Effector CD4-positive, alpha-beta T cell (primary cell): ENCODE results near the gene GAB1.

ENCODE experiments used
- DNase-seq: peaks from one replicate; pipeline ENCODE4 v3.0.0-alpha.2; 2020

Gene GAB1

DNA sequence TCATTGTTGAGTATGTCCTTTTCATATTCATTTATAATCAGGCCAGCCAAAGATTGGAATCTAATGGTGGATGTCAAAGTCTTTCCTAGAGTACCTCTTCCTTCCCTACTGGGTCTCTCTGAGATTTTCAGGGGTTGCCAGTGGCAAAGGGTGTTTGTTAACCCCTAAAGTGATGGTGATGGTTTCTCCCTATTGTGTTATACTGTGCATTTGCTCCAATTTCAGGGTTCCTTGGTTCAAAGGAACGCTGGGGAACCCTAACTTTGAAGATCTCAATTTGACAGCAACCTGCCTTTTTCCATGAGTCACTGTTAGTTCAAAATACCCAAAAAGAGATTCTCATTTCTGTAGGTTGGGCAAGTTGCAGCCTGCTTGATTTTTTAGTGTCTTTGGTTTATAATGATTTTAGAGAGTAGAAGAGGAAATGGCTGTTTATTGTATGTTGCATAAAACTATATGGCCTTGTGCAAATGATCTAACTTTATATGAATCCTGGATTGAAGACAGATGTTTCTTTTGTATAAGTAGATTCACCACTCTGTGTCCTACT is 23.0 kb downstream of the GAB1 start:
- DNase-seq, result no peak

DNA sequence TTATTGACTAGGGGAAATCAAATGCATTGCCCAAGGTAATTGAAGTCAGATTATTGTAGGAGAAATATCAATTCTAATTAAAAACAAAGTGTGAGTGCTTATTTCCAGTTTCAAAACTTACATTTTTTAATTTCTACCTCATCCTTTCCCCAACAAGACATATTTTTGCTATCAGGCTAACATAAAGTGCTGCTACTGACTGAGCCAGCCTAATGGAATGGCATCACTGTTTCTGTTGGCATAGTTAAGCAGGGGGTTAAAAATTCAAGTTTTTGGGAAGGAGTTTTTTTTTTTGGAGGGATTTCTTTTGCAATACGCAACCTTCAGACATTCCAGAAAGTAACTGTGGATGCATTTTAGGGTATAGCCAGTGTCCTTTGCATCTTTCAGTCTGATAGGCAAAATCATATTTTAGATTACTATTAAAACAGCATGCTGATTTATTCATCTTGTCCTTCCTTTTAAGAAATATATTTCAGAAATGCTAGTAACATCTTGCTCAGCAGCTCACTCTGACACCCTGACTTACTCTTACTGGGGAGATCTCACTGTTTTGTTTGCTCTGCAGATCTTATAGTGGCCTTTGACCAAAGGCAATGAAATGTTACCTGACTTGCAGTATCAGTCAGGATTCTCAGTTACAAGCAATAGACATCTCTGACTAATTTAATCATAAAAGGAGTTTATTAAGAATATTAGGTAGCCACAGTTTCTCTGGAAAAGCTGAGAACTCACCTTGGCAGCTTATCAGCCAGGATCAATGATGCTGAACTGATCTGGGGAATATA is 24.4 kb downstream of the GAB1 start:
- DNase-seq, result no peak

- DNase-seq, result no peak
Observed at GRCh38 chr4:143362349-143363046, 25.8 kb downstream of the GAB1 start.

GRCh38 chr4:143363332-143363731 is 26.7 kb downstream of the GAB1 start:
- DNase-seq, result no peak

GRCh38 chr4:143364063-143364462 is 27.4 kb downstream of the GAB1 start:
- no peak for DNase-seq

GRCh38 chr4:143367863-143368262 is 31.2 kb downstream of the GAB1 start:
- no peak for DNase-seq

DNA sequence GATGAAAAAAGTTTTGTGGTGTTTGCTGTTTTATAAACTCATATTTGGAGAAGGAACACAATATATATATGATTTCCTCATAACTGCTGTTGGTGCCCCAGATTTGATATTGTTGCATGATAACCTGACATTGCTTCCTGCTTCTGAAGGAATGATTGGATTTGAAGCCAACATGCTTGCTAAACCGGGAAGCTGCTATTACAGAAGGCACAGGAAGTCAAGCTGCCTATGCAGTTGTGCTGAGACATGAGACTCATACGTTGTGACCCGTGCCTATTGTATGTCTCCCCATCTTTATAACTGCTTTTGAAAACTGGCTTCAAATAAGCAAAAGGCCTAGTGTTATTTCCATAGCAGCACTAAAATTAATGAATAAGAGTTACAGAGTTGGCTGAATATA is 32.9 kb downstream of the GAB1 start:
- no peak for DNase-seq

DNA sequence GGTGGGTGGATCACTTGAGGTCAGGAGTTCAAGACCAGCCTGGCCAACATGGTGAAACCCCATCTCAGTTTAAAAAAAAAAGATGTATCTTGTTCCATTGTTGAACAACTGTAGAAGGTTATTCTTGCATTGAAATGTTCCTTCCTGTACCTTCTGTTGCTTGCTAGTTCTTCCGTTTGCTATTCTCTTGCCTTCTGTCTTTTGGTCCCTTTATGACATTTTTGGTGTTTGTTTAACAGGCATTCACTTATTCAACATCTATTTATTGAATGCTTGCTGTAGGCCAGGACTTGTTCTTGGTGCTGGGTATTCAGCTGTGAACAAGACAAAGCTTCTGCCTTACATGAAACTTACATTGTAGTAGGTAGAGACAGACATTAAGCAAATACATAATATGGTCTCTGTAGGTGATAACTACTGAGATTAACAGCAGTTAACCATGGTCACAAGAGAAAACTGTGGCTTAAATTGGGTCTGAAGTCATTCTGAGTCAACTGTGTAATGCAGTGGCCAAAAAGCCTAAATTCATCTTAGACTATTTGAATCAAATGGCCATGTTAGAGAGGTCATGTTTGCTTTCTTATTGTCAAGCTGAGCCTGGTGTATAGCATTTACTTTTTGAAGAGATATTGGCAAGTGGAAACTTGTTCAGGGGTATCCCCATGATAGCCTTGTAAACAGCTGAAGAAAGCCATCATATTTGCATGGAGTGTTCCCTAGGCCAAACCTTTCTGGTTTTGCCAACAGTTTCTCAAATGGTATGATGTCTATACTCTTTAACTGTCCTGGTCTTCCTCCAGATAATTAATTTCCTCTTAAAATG is 35.6 kb downstream of the GAB1 start:
- DNase-seq, result no peak

- DNase-seq, result no peak
Observed at GRCh38 chr4:143374255-143374654, 37.6 kb downstream of the GAB1 start.

DNA sequence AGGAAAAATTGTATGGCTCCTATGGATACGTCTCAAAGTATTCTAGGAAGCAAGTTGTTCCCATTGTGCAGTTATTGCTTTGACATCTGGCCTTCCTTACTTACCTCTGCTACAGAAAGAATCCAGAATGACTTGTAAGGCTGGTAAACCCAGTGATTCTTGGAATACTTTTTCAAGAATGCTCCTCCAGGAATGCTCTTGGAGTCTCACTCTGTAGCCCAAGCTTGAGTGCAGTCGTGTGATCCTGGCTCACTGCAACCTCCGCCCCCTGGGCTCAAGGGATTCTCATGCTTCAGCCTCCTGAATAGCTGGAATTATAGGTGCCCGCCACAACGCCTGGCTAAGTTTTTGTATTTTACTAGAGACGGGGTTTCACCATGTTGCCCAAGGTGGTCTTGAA is 38.1 kb downstream of the GAB1 start:
- DNase-seq, result no peak

- DNase-seq, result no peak
Observed at GRCh38 chr4:143375326-143376073, 38.8 kb downstream of the GAB1 start.

- DNase-seq, result no peak
Observed at GRCh38 chr4:143377611-143378099, 41.0 kb downstream of the GAB1 start.

DNA sequence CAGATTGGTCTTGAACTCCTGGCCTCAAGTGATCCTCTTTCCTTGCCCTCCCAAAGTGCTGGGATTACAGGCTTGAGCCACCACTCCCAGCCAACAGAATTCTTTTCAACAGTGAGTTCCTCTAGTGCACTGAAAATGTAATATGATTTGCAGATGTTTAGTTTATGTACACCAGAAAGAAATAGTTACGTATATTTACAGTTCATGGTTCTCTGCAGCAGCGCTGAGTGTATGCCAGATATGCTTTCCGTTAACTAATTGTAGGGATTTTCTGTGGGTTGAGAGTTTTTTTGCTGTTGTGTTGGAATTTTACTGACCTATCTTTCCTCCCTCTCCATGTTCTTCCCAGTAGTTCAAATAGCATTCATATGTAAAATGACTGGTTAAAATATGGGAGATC is 44.0 kb downstream of the GAB1 start:
- DNase-seq, result no peak

GRCh38 chr4:143381189-143382118 is 44.8 kb downstream of the GAB1 start:
- no peak for DNase-seq

DNA sequence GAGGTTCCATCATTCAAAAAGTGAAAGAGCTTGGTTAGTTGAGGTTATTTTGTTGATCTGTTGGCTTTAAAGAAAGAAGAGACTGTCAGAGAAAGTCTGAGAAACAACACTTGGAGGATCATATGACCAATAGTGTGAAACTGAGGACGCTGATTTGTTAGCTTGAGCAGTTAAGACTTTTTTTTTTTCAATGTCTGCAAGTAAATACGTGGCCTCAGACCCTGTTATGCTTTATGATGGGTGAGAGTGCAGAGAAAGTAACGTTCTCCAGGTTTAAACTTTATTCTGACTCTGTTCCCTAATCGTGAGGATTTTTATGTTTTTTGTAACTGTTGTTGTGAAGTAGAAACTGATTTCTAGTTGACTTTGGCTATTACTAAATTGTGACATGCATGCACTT is 45.9 kb downstream of the GAB1 start:
- DNase-seq, result no peak

DNA sequence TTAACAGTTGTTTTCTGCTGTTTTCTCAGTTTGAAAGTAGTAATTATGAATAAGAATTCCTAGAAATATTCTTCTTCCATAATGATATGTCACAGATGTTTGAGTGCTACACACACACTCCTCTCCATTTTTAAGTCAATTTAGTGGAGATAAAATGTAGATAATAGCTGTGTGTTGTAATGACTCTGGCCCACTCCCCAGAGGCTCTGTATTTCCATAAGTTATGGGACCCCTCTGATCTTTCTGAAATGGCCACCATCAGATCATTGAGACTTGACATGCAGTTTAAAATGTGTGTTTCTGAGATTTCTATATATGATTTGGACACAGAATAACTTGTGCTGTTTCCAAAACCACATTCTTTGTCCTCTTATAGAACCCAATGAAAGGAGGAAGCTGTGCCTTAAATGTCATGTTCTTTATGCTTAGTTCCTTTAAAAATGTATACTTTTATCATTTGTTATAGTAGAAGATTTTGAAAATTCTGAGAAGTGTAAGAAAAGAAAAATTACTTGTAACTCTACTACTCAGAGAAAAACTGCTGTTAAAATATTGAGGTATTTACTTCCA is 46.4 kb downstream of the GAB1 start:
- DNase-seq, result no peak

GRCh38 chr4:143384381-143384994 is 47.8 kb downstream of the GAB1 start:
- DNase-seq, result no peak

GRCh38 chr4:143386812-143387211 is 50.1 kb downstream of the GAB1 start:
- no peak for DNase-seq

DNA sequence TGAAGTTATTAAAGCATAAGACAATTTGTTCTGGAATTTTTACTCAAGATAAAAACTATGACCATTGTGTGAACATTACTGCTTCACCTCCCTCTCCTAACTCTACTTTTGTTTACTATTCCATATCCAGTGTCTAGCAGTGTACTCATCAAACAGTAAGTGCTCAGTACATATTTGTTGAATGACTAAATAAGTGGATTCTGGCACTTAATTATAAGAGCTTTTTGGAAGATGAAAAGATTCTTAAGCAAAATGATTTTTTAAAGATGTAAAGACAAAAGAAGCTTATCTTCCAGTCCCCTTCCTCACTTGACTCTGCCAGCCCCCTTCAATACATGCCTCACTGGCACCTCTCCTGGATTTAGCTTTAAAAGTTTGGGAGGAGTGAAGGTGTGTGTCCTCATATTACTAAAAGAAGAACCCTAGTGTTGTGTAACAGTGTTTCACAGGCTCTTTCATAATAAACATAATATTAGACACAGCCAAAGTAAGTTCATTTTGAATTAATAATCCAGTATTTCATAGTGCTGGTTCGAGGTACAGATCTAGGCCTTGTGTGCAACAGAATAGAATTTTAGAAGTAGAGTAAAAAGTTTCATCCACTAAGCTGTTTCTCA is 53.0 kb downstream of the GAB1 start:
- DNase-seq, result no peak

- no peak for DNase-seq
Observed at GRCh38 chr4:143390764-143391163, 54.1 kb downstream of the GAB1 start.
